Loucy (cell line): ENCODE results near the gene BMAL2.

Experiments used
- EZH2phosphoT487 ChIP-seq: fragments of 200-600 bp; IDR thresholded peaks from 2 replicates; pipeline ENCODE4 v1.6.1; 2018; ENCODE audit warnings: antibody characterized with exemption, mild to moderate bottlenecking, moderate library complexity, borderline replicate concordance
- TF ChIP-seq, protein P1 (sequence below): fragments of 200-600 bp; sonication (generic); conservative IDR thresholded peaks from 2 replicates; pipeline ENCODE4 v1.5.1; 2014; ENCODE audit warnings: mild to moderate bottlenecking, antibody characterized with exemption, low read length

DNA sequence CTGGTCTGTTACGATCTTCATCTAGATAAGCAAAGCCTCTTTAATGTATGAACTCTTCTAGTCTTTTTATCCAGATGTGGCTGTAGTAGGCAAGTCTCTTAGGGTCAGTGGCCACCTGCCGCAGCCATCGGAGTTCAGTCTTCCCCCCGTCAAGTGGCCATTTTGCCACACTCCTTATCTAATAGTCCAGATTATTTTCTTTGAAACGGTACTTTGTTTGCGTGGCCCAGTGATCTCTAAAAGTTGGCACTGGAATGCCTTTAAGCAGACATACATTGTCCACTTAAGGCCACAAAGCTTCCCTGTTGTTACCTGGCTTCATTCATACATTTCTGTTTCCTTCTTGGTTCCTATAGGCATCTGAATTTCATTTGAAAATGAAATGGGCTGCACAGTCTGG lies 36.0 kb upstream of the BMAL2 start:
- TF ChIP-seq, protein P1, sequence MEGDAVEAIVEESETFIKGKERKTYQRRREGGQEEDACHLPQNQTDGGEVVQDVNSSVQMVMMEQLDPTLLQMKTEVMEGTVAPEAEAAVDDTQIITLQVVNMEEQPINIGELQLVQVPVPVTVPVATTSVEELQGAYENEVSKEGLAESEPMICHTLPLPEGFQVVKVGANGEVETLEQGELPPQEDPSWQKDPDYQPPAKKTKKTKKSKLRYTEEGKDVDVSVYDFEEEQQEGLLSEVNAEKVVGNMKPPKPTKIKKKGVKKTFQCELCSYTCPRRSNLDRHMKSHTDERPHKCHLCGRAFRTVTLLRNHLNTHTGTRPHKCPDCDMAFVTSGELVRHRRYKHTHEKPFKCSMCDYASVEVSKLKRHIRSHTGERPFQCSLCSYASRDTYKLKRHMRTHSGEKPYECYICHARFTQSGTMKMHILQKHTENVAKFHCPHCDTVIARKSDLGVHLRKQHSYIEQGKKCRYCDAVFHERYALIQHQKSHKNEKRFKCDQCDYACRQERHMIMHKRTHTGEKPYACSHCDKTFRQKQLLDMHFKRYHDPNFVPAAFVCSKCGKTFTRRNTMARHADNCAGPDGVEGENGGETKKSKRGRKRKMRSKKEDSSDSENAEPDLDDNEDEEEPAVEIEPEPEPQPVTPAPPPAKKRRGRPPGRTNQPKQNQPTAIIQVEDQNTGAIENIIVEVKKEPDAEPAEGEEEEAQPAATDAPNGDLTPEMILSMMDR, result no peak
- no peak for TF ChIP-seq EZH2phosphoT487
